Fibroblast of peridontal ligament (primary cell): ENCODE results near the gene NUMB.

Experiments used
- DNase-seq: peaks from one replicate; pipeline ENCODE4 v3.0.0-alpha.2; 2010; ENCODE audit errors: extremely low read depth

The NUMB gene

GRCh38 chr14:73261075-73261474 lies 197.3 kb downstream of the NUMB start:
- no peak for DNase-seq

- DNase-seq = no peak
These were observed 197.8 kb downstream of the NUMB start for GRCh38 chr14:73260574-73260973.

DNA sequence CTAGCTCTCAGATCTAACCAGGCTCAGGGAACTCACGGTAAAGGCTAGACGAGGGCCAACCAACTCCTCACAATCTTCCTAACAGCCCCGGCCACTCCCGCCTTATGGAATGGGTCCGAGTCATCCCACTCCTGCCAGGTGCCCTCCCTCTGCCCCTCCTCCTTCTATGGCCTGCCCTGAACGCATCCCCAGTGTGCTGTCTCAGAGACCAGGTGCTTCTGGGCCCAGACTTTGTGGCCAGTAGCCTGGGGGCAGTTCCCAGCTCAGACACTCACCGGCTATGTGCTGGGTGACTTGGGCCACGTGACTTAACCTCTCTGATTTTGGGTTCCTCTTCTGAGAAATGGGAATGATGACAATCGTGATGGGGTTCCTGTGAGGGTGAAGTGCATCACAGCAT lies 198.5 kb downstream of the NUMB start:
- DNase-seq = no peak

DNA sequence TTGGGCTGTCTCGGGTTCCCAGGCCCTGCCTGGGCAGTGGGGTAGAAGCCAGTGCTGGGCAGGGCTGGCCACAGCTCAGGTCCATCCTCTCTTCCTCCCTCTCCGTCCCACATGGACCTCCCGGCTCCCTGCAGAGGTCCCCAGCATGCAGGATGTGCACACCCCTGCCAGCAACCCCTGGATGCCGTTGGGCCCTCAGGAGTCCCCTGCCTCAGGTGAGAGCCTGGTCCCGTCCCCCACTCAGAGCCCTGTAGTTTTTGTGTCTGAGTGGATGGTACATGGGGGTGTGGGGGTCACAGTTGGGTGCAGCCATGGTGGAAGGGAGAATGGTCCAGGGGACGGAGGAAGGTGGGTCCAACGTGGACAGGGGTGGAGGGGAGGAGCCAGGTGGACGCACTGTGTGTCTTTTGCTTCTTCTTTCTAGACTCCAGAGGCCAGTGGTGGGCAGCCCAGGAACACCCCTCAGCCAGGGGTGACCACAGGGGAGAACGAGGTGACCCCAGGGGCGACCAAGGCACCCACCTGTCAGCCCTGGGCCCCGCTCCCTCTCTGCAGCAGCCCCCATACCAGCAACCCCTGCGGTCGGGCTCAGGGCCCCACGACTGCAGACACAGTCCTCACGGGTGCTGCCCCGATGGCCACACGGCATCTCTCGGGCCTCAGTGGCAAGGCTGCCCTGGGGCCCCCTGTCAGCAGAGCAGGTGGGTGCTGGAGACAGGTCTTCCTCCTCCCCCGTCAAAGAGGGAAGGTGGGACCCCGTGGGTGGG lies 199.3 kb downstream of the NUMB start:
- no peak for DNase-seq

DNA sequence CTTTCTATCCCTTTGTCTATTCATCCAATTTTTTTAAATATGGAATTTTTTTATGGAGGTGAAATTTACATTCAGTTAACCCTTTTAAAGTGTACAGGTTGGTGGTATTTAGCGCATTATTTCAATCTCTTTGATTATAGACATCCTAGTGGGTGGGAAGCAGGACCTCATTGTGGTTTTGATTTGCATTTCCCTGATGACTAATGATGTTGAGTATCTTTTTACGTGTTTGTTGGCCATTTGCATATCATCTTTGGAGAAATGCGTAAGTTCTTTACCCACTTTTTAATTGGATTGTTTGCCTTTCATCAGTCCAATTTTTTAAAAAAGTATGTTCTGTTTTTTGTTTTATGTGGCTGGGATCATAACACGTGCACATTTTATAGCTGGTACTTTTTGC lies 200.3 kb downstream of the NUMB start:
- no peak for DNase-seq

- no peak for DNase-seq
These were observed 202.6 kb downstream of the NUMB start for GRCh38 chr14:73255693-73256225.

- DNase-seq = no peak
These were observed 203.3 kb downstream of the NUMB start for GRCh38 chr14:73255005-73255400.

DNA sequence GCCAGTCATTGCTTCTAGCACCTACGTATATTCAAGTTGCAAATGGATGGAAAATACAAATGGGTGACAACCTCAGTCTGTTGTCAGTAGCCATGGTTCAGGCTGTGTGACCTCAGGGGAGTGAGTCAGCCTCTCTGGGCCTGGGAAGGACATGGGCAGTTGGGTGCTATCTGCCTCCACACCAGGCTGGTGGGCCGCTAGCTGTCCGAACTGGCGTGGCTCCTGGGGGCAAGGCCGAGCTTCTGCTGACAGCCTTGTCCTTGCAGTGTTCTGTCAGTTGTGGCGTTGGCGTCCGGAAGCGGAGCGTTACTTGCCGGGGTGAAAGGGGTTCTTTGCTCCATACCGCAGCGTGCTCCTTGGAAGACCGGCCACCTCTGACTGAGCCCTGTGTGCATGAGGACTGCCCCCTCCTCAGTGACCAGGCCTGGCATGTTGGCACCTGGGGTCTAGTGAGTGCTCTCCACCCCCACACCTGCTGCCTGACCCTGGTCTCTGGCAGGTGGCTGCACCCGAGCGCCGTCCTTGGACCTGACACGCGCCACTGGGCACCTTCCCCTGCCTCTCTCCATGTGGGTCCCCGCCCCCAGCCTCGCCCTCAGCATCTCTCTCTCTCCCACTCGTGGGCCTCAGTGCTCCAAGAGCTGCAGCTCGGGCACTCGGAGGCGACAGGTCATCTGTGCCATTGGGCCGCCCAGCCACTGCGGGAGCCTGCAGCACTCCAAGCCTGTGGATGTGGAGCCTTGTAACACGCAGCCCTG lies 203.9 kb downstream of the NUMB start:
- DNase-seq = no peak

DNA sequence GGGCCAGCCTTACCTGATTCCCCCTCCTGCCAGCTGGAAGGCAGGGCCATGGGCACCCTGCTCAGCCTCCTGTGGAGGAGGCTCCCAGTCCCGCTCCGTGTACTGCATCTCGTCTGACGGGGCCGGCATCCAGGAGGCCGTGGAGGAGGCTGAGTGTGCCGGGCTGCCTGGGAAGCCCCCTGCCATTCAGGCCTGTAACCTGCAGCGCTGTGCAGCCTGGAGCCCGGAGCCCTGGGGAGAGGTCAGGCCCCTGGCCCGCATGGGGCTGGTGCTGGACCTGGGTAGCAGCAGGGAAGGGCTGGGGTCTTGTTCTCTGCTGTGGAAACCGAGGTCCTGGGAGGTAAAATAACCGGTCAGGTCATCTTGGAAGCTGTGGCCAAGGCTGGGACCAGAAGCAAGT lies 204.6 kb downstream of the NUMB start:
- no peak for DNase-seq

GRCh38 chr14:73253323-73253610 lies 205.1 kb downstream of the NUMB start:
- DNase-seq = no peak

GRCh38 chr14:73252491-73253322 lies 205.6 kb downstream of the NUMB start:
- no peak for DNase-seq

DNA sequence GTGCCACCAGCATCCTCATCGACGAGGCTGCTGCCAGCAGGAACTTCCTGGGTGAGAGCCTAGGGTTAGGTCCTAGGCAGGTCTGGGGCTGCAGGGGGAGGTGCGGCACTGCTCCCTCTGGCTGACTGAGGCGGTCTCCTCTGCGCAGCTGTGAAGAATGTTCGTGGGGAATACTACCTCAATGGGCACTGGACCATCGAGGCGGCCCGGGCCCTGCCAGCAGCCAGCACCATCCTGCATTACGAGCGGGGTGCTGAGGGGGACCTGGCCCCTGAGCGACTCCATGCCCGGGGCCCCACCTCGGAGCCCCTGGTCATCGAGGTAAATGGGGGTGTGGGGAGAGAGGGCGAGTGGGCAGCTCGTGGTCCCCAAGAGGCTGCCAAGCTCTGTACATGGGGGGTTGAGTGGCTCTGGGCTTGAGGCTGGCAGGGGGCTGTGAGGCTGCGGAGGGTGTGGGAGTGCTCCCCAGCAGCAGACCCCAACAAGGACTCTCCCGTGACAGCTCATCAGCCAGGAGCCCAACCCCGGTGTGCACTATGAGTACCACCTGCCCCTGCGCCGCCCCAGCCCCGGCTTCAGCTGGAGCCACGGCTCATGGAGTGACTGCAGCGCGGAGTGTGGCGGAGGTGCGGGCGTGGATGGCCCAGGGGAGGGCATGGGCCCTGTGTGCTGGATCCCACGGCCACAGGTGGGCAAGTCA lies 206.7 kb downstream of the NUMB start:
- DNase-seq = no peak

DNA sequence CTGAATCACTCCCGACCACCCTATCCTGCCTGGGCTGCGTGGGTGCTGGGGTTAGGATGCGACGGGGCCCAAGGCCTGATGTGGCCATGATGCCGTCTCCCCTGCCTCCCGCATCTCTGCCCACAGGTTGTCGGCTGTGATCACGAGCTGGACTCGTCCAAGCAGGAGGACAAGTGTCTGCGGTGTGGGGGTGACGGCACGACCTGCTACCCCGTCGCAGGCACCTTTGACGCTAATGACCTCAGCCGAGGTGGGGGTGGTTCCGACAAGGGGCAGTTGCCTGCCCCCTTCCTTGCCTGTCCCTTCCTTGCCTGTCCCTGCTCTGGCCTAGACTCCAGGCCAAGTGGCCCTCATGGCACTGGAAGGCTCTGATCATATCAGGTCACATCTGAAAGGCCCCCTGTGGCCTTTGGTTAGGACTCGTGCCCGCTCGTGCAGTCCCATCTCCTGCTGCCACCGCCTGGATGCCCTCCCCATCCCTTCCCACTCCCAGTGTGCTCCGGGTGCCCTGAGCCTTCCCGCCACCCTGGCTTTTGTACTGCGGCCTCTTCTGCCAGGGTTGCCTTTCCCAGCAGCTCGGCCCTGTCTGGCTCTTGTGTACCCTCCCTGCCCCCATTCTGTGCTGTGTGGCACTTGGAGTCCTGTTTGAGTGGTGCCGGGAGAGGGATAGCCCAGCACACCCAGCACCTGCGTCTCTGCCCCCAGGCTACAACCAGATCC lies 207.4 kb downstream of the NUMB start:
- no peak for DNase-seq

- no peak for DNase-seq
These were observed 208.0 kb downstream of the NUMB start for GRCh38 chr14:73250317-73250713.

DNA sequence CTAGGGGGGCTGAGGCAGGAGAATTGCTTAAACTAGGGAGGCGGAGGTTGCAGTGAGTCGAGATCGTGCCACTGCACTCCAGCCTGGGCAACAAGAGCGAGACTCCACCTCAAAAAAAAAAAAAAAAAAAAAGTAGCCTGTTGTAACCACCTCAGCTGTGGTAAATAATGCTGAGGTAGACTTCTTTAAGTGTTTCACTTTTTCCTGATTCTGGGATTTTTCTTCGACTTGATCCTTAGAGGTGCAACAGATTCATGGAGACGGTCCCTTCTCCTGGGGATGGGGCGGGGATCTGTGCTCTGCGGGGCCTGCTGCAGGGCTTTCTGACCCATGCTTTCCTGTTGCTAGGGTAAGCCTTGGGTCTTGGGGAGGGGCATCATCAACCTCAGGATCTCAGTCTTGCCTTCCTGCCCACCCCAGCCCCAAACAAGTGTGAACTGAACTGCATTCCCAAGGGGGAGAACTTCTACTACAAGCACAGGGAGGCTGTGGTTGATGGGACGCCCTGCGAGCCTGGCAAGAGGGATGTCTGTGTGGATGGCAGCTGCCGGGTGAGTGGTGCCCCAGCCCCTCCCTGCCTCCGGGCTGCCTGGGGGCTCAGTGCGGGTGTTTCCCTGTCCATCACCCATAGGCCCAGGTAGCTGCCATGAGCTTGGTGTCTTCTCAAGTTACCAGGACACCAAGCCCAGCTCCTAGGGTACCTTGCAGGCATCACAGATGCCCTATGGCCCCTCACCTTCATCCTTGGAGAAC lies 208.6 kb downstream of the NUMB start:
- no peak for DNase-seq

- DNase-seq = no peak
These were observed 209.2 kb downstream of the NUMB start for GRCh38 chr14:73249108-73249507.

- no peak for DNase-seq
These were observed 210.1 kb downstream of the NUMB start for GRCh38 chr14:73248108-73248868.

DNA sequence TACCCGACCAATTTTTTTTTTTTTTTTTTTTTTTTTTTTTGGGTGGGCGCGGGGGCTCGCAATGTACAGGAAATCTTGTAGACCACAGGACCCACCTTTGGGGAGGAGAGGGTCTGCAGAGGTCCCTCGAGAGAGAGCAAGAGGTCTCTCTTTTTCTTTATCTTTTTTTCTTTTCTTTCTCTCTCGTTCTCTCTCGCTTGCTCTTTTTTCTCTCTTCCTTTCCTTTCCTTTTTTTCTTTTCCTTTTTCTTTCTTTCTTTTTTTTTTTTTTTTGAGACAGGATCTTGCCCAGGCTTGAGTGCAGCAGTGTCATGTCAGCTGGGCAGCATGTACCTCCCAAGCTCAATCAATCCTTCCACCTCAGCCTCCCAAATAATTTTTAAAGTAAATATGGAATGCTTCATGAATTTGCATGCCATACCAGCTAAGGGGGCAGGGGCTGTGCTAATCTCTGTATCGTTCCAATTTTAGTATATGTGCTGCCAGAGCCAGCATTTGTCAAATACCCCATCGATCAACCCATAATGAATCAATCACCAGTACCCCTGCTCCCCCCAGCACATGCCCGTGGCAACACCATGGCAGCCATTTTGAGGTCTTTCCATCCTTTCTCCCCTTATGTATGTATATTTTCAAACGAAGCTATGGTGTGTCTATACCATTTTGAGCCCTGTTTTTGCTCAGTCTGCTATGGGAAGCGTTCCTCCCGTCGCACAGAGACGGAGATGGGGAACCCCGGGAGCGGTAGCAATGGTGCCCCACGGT lies 211.8 kb downstream of the NUMB start:
- no peak for DNase-seq
